ENCODE data around the gene TBX18.

TBX18 gene

GRCh38 chr6:84743616-84744015, 20.8 kb downstream of the TBX18 start:
- no peak for DNase-seq

- DNase-seq = no peak
Measured at GRCh38 chr6:84740385-84740784, 24.0 kb downstream of the TBX18 start.

GRCh38 chr6:84739866-84740208, 24.6 kb downstream of the TBX18 start:
- no peak for DNase-seq

GRCh38 chr6:84738996-84739865, 25.2 kb downstream of the TBX18 start:
- DNase-seq = no peak

GRCh38 chr6:84733889-84734288, 30.5 kb downstream of the TBX18 start:
- DNase-seq = no peak

- DNase-seq = no peak
Measured at GRCh38 chr6:84731901-84732300, 32.5 kb downstream of the TBX18 start.

GRCh38 chr6:84731401-84731800, 33.0 kb downstream of the TBX18 start:
- DNase-seq = no peak

GRCh38 chr6:84728602-84729001, 35.8 kb downstream of the TBX18 start:
- no peak for DNase-seq

GRCh38 chr6:84719152-84719551, 45.2 kb downstream of the TBX18 start:
- DNase-seq = no peak

GRCh38 chr6:84718038-84718955, 46.1 kb downstream of the TBX18 start:
- DNase-seq = no peak

GRCh38 chr6:84709121-84709520, 55.3 kb downstream of the TBX18 start:
- DNase-seq = no peak

GRCh38 chr6:84707171-84707570, 57.2 kb downstream of the TBX18 start:
- DNase-seq = no peak

- DNase-seq = no peak
Measured at GRCh38 chr6:84696166-84696565, 68.2 kb downstream of the TBX18 start.

GRCh38 chr6:84691978-84692623, 72.3 kb downstream of the TBX18 start:
- no peak for DNase-seq

- no peak for DNase-seq
Measured at GRCh38 chr6:84688141-84688873, 76.1 kb downstream of the TBX18 start.

- no peak for DNase-seq
Measured at GRCh38 chr6:84687431-84687830, 77.0 kb downstream of the TBX18 start.

GRCh38 chr6:84685983-84686584, 78.3 kb downstream of the TBX18 start:
- no peak for DNase-seq

GRCh38 chr6:84681693-84682326, 82.6 kb downstream of the TBX18 start:
- DNase-seq = no peak

- no peak for DNase-seq
Measured at GRCh38 chr6:84675651-84676050, 88.7 kb downstream of the TBX18 start.

- DNase-seq = no peak
Measured at GRCh38 chr6:84674395-84674794, 90.0 kb downstream of the TBX18 start.

- no peak for DNase-seq
Measured at GRCh38 chr6:84671183-84671582, 93.2 kb downstream of the TBX18 start.

GRCh38 chr6:84669945-84670344, 94.5 kb downstream of the TBX18 start:
- no peak for DNase-seq
